Mucosa of stomach (tissue), 1 donor: Measurements from ENCODE around the gene PCAT6.
"Not testable (repeated sequence)": the region's sequence is repeated elsewhere in the genome, so short reads cannot be mapped to it uniquely, and the experiment has no call there.

Source experiments
- H3K27me3 ChIP-seq: one replicate; pipeline ENCODE4 v1.7.0; 2013; ENCODE audit warnings: mild to moderate bottlenecking, low read length; ENCODE audit not compliant: control insufficient read depth, insufficient read depth
- H3K36me3 ChIP-seq: one replicate; pipeline ENCODE4 v1.7.0; 2013; ENCODE audit warnings: low read length; ENCODE audit not compliant: control insufficient read depth, insufficient read depth
- H3K4me1 ChIP-seq: one replicate; pipeline ENCODE4 v1.7.0; 2013; ENCODE audit warnings: mild to moderate bottlenecking, low read length; ENCODE audit not compliant: control insufficient read depth, insufficient read depth
- H3K4me3 ChIP-seq: one replicate; pipeline ENCODE4 v1.7.0; 2013; ENCODE audit warnings: low read length
- H3K9ac ChIP-seq: one replicate; pipeline ENCODE4 v1.7.0; 2013; ENCODE audit warnings: mild to moderate bottlenecking, low read length, moderate library complexity
- H3K9me3 ChIP-seq: one replicate; pipeline ENCODE4 v1.7.0; 2013; ENCODE audit warnings: mild to moderate bottlenecking, low read length, moderate library complexity; ENCODE audit not compliant: control insufficient read depth
- donor health status: Pancreatic carcinoma.

The PCAT6 gene

DNA sequence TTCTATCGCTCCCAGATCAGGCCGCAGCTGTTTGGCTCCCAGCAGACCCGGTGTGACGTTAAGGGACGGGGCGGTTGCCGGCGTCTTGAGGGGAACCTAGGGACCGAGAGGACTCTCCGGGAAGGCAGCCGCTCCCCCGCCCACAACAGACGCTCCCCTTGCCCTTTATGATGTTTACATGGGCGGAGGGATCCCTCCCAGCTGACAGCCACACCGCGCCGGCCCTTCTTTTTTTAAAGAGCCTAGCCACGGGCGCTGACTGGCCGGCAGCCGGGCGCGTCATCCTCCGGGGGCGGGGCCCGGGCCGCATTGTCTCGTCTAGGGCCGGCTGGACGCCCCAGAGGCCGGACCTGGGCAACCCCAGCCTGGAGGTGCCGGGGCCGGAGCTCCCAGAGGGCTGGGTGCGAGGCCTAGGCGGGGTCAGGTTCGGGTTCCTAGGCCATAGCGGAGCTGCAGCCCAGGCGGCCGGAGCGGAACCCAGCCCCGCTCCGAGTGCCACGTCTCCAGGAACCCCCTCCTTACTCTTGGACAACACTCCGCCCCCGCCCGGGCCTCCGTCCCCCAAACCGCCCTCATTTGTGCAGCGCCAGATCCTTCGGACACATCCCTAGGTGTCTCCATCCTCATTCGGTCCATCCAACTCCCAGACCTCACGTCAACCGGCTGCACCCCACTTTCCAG, at the start of gene PCAT6:
Gene PCAT6 (plus strand): TSS at position 340 of the 681 bp plus-strand sequence.
- peak within 1 kb of the TSS; percentile 83 for H3K9ac ChIP-seq

DNA sequence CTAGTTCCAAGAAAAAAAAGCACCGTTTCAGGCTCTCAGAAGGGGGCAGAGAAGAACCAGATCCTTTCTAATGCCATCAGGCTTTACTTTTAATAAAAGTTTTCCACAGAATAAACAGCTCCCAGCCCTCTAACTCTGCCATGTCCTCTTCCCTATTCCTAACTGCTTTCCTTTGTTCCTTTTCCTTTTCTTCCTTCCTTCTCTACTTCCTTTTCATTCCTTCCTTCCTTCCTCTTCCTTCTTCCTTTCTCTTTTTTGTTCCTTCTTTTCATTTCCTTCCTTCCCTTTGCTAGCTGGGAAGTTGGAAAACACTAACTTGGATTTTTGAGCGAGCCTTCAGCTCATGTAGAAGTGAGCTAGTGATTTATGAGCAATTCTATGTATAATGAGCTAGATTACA, 48.7 kb upstream of the PCAT6 start:
- H3K9me3 ChIP-seq: no peaks in the 10 kb centered on the region
- H3K27me3 ChIP-seq: no peaks in the 10 kb centered on the region
- H3K36me3 ChIP-seq: no peaks in the 10 kb centered on the region
- no peaks in the 10 kb centered on the region for H3K4me1 ChIP-seq
- no peak overlapping the region for H3K4me3 ChIP-seq
- H3K9ac ChIP-seq: no peak overlapping the region

More for the DNA sequence above, at the start of gene PCAT6:
- H3K4me1 ChIP-seq: peaks cover 30% of the 10 kb centered on the region
- peak within 1 kb of the TSS; percentile 94 for H3K4me3 ChIP-seq
- no peaks in the 10 kb centered on the region for H3K9me3 ChIP-seq
- H3K27me3 ChIP-seq: no peaks in the 10 kb centered on the region
- no peaks in the 10 kb centered on the region for H3K36me3 ChIP-seq

DNA sequence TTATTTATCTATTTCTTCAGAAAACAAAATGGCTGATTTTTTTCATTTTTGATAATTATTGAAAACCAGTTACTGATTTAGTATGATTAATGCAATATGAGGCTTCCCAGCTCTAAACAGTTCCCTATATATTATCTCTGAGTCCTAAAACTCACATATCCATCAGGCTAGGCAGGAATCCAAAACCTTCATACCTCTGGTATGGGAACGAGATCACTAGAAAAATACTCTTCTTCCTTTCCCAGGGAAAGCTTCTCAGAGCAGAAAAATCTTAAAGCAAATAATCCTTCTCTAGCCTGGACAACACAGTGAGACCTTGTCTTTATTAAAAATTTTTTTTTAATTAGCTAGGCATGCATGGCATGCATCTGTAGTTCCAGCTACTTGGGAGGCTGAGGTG, 45.0 kb upstream of the PCAT6 start:
- Histone ChIP-seq H3K9ac (no peak overlapping the region), H3K27me3 (no peaks in the 10 kb centered on the region), H3K36me3 (no peaks in the 10 kb centered on the region), H3K4me3 (no peak overlapping the region), H3K9me3 (no peaks in the 10 kb centered on the region), H3K4me1 (no peaks in the 10 kb centered on the region)

DNA sequence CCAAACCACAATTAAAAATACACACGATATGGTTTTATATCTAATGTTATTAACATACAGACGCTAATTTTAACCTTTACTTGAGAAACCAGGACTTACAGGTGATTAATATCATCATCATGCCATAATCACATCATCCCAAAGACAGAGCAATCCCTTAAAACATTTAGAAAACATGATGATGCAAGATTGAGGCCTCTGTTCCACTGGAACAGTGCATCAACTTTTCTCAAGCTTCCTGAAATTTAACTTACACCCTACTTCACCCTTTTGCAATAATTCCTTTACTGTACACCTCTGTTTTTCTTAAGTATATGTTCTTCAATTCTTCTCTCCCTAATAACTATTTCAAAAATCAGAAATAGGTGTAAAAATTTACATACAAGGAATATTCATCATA, 40.6 kb upstream of the PCAT6 start:
- H3K36me3 ChIP-seq: no peaks in the 10 kb centered on the region
- no peaks in the 10 kb centered on the region for H3K4me1 ChIP-seq
- no peaks in the 10 kb centered on the region for H3K9me3 ChIP-seq
- H3K27me3 ChIP-seq: no peaks in the 10 kb centered on the region
- no peak overlapping the region for H3K9ac ChIP-seq
- H3K4me3 ChIP-seq: no peak overlapping the region

DNA sequence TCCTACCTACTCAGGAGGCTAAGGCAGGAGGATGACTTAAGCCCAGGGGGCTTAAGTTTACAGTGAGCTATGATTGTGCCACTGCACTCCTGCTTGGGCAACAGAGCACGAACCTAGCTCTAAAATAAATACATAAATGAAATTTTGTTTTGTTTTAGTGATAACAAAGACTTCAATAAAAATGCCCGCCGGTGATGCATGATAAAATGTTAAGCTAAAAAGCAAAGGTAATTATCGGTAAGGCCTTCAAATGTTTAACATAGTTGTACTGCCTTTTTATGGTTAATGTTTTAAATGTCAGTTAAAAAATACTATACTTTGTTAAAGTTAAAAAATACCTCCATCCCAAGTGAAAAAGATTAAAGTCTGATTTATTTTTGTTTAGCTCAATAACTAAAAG, 29.6 kb upstream of the PCAT6 start:
- no peaks in the 10 kb centered on the region for H3K27me3 ChIP-seq
- H3K36me3 ChIP-seq: no peaks in the 10 kb centered on the region
- no peak overlapping the region for H3K4me3 ChIP-seq
- no peak overlapping the region for H3K9ac ChIP-seq
- H3K4me1 ChIP-seq: peaks cover 3% of the 10 kb centered on the region
- no peaks in the 10 kb centered on the region for H3K9me3 ChIP-seq

DNA sequence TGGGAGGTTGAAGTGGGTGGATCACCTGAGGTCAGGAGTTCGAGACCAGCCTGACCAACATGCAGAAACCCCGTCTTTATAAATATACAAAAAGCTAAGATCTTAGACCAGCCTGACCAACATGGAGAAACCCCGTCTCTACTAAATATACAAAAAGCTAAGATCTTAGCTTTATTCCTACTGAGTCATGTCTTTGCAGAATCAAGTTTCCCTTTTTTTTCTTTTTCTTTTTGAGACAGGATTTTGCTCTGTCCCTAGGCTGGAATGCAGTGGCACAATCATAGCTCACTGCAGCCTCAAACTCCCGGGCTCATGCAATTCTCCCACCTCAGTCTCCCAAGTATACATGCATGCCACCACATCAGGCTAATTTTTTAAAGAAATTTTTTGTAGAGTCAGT, 23.9 kb upstream of the PCAT6 start:
- Histone ChIP-seq H3K36me3 (no peaks in the 10 kb centered on the region), H3K9ac (no peak overlapping the region), H3K4me1 (peaks cover 27% of the 10 kb centered on the region), H3K27me3 (no peaks in the 10 kb centered on the region), H3K4me3 (no peak overlapping the region), H3K9me3 (no peaks in the 10 kb centered on the region)

DNA sequence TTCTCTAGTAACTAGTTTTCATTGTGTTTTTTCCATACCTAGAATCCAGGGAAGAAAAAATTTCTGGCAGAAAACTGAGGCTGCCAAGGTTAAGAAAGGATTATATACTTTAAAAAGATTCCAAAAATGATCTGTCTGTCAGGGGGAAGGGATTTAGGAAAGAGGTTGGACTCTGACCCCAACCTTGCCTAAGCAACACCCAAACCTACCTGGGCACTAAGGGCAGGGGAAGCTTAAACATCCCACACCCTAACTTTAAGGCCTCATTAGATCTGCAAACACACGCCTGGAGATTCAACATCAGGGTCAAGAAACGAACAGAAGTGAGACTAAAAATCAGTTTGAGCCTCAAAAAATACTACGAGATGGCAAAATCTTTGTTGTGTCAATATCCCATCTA, 22.0 kb upstream of the PCAT6 start:
- no peak overlapping the region for H3K4me3 ChIP-seq
- no peaks in the 10 kb centered on the region for H3K27me3 ChIP-seq
- H3K36me3 ChIP-seq: no peaks in the 10 kb centered on the region
- H3K4me1 ChIP-seq: peaks cover 36% of the 10 kb centered on the region
- H3K9ac ChIP-seq: no peak overlapping the region
- no peaks in the 10 kb centered on the region for H3K9me3 ChIP-seq

DNA sequence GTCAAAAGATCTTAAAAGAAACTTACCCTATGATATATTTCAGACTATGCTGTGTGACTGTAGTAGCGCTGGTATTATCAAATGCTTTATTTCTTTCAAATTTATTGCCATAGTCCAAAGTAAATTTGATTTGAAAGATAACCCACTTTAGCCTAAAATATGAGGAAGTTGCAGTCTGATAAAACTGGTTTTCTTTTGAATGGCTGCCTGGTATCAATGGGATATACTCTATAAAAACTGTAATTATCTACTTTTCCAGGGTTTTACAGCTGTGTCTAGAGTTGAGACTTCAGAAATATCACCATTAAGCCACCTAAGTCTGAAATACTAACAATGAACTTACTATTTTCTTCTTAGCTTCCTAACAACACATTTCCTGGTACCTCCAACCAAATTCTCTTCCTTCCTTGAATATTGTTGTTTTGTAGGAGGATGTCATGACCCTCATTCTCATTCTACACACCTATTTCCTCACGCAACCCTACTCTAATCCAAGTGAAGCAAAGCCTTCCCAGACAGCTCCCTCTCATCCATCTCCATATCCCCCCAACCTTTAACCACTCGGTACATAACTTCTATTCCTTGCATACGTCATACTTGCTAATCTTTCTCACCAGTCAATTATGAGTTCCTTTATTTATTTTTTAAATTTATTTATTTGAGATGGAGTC, 19.5 kb upstream of the PCAT6 start:
- no peaks in the 10 kb centered on the region for H3K27me3 ChIP-seq
- H3K4me3 ChIP-seq: no peak overlapping the region
- H3K4me1 ChIP-seq: peaks cover 36% of the 10 kb centered on the region
- no peaks in the 10 kb centered on the region for H3K9me3 ChIP-seq
- no peaks in the 10 kb centered on the region for H3K36me3 ChIP-seq
- H3K9ac ChIP-seq: no peak overlapping the region

DNA sequence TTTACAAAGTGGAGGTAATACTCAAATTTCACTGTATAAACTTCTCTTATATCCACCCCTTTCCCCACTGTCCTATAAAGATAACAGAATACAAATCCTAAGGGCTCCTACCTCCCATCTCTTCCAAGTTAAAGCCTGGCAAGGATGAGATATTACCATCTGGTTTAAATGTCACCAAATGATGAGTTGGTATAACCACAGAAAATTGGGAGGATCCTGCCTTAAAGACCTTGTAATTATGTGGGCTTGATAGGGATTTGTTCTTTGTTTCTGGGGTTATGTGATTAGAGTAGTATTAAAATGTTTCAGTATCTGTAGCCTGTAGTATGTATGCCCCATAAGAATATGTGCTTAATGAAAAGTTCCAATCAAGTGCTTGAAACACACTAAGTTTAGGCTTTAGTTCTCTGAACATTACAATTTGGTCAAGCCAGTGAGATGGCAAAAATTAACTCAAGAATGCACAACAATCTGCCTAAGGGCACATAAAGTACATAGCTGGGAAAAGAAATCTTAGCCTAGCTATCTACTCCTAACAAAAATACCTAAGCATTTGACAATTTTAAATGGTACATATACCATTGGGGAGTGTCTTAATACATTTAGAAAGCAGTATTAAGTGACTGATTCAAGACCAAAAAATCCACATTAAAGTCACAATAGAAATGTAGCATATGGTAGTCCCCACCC, 16.6 kb upstream of the PCAT6 start:
- Histone ChIP-seq H3K9ac (no peak overlapping the region), H3K4me3 (no peak overlapping the region), H3K36me3 (no peaks in the 10 kb centered on the region), H3K27me3 (no peaks in the 10 kb centered on the region), H3K9me3 (no peaks in the 10 kb centered on the region), H3K4me1 (peaks cover 31% of the 10 kb centered on the region)

DNA sequence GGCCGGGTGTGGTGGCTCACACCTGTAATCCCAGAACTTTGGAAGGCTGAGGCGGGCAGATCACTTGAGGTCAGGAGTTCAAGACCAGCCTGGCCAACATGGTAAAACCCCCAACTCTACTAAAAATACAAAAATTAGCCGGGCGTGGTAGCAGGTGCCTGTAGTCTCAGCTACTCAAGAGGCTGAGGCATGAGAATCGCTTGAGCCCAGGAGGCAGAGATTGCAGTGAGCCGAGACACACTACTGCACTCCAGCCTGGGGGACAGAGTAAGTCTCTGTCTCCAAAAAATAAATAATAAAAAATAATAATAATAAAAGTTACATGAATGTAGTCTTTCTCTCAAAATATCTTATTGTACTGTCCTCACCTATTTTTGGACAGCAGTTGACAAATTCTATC, 15.8 kb upstream of the PCAT6 start:
- not testable (repeated sequence) for H3K9me3 ChIP-seq, H3K4me3 ChIP-seq, H3K27me3 ChIP-seq, H3K9ac ChIP-seq, H3K36me3 ChIP-seq
- H3K4me1 ChIP-seq: peaks cover 24% of the 10 kb centered on the region

DNA sequence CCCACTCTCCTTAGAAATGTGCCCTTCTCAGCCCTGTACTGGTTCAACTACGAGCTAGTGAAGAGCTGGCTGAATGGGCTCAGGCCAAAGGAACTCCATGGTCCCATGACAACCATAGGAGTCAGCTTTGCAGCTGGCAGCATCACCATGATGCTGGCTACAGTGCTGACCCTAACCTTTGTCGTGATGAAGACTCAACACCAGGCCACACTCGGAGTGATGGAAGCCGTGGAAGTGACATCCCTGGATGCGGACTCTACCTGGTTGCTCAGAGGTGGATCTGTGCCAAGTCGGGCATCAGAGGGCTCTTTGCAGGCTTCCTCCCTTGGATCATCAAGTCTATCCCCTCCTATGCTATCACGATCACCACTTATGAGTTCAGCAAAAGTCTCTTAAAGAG, 14.1 kb upstream of the PCAT6 start:
- no peaks in the 10 kb centered on the region for H3K36me3 ChIP-seq
- peaks cover 12% of the 10 kb centered on the region for H3K4me1 ChIP-seq
- H3K9ac ChIP-seq: no peak overlapping the region
- no peaks in the 10 kb centered on the region for H3K9me3 ChIP-seq
- H3K4me3 ChIP-seq: no peak overlapping the region
- H3K27me3 ChIP-seq: no peaks in the 10 kb centered on the region

DNA sequence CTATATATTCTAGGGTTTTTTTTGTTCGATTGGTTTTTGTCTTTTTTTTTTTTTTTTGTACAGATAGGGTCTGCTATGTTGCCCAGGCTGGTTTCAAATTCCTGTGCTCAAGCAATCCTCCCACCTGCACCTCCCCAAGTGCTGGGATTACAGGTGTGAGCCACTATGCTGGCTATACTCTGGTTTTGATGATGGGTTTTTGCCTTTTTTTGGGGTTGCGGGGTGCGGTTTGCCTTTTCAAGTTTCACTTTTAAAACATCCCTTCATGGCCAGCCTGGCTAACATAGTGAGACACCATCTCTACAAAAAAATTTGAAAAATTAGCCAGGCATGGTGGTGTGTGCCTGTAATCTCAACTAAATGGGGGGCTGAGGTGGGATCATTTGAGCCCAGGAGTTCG, 12.5 kb upstream of the PCAT6 start:
- Histone ChIP-seq H3K36me3 (no peaks in the 10 kb centered on the region), H3K9me3 (no peaks in the 10 kb centered on the region), H3K4me1 (peaks cover 10% of the 10 kb centered on the region), H3K9ac (no peak overlapping the region), H3K4me3 (no peak overlapping the region), H3K27me3 (no peaks in the 10 kb centered on the region)
